Measurements from ENCODE around the gene SMIM38. TPM values are rescaled to one million over a fixed set of nuclear protein-coding genes. Genes with fewer than 3 reads are reported as not detected.

Gene SMIM38
- total and polyA plus RNA-seq, 2 of the 4 experiments (the other 2 are of a cell fraction), result under 0.01 to 0.05 TPM

DNA sequence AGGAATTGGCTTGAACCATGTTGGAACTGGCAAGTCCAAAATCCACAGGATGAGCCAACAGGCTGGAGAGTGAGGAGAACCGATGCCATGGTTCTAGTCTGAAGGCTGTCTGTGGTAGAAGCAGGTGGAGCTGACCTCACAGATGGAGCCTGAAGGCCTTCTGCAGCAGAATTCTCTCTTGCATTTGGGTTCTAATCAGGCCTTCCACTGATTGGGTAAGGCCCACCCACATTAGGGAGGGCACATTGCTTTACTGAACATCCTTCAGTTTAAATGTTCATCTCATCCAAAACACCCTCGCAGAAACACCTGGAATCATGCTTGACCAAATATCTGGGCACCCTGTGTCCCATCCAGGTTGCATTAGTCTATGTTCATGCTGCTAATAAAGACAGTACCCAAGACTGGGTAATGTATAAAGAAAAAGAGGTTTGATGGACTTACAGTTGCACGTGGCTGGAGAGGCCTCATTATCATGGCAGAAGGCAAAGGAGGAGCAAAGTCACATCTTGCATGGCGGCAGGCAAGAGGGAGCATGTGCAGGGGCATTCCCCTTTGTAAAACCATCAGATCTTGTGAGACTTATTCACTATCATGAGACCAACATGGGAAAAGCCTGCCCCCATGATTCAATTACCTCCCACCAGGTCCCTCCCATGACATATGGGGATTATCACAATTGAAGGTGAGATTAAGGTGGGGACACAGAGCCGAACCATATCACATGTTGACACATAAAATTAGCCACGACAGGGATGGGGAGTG is 15.9 kb downstream of the SMIM38 start:
- H2AK9ac ChIP-seq (replicated peaks; ENCODE audit: low read depth, low read length, poor library complexity), result peak overlapping the region; percentile 55
- no peak overlapping the region for H3K4me2 ChIP-seq (ENCODE audit: low read depth, low read length)
- H3K27me3 ChIP-seq (ENCODE audit: control insufficient read depth, insufficient read depth, low read length), result no peaks in the 10 kb centered on the region
- H2AK5ac ChIP-seq (ENCODE audit: low read depth, low read length), result 0 out of 2 replicates have a peak overlapping the region, but pooled peaks have one; percentile 86
- no peaks in the 10 kb centered on the region for H3K79me1 ChIP-seq (ENCODE audit: low read depth in 1 of 2, low read length in 2 of 2)
- peaks cover 10% of the 10 kb centered on the region for H3K9me3 ChIP-seq (ENCODE audit: control insufficient read depth, insufficient read depth, low read length)
- no peak overlapping the region for H3K56ac ChIP-seq (ENCODE audit: extremely low read depth, insufficient read depth, low read length)
- no peak overlapping the region for H3K14ac ChIP-seq (replicated peaks; ENCODE audit: low read depth, low read length)
- H3K36me3 ChIP-seq (ENCODE audit: control insufficient read depth, insufficient read depth, low read length), result no peaks in the 10 kb centered on the region
- H3K4me3 ChIP-seq (ENCODE audit: insufficient read depth, low read depth, low read length), result no peak overlapping the region
- intact Hi-C loops (cut with micrococcal nuclease), result no loop called here
- H3K23ac ChIP-seq (ENCODE audit: low read depth, low read length), result no peak overlapping the region
- no peak overlapping the region for H3K9ac ChIP-seq (ENCODE audit: low read depth, low read length)
- no peak overlapping the region for H3K18ac ChIP-seq (ENCODE audit: low read depth, low read length)
- H3K9me1 ChIP-seq (ENCODE audit: insufficient read depth, low read length), result peaks cover 17% of the 10 kb centered on the region
- no TSS peak for BruUV-seq (replicated peaks)
- H2AFZ ChIP-seq (replicated peaks; ENCODE audit: low read length, poor library complexity), result no peak overlapping the region
- DNase-seq (no peak), ATAC-seq (ENCODE audit: low read depth) (no peak)
- no peaks in the 10 kb centered on the region for H4K20me1 ChIP-seq (ENCODE audit: insufficient read depth, low read length)
- dilution Hi-C loops (cut with HindIII; ENCODE audit: low sequenced_read_pairs, unreplicated experiment), result no loop called here
- H2BK5ac ChIP-seq (ENCODE audit: low read depth, low read length, poor library complexity, severe bottlenecking), result no peak overlapping the region
- no peak overlapping the region for H3K4ac ChIP-seq (ENCODE audit: low read depth, low read length)
- H3K27ac ChIP-seq (ENCODE audit: insufficient read depth, low read length), result no peak overlapping the region
- no peak overlapping the region for H4K5ac ChIP-seq (ENCODE audit: low read depth, low read length)
- in situ Hi-C loops (cut with MboI; ENCODE audit: low sequenced_read_pairs), result no loop called here
- 100% methylated on average over 1 of the region's 6 CpGs; no CpG with 5 or more reads in 1 of the 2 experiments for WGBS, 2 experiments (ENCODE audit: extremely low coverage in 2 of 2, insufficient read length in 1 of 2)
- peaks cover 24% of the 10 kb centered on the region for H3K4me1 ChIP-seq (ENCODE audit: control insufficient read depth, insufficient read depth, low read length)
- no peak overlapping the region for H4K8ac ChIP-seq (ENCODE audit: low read depth in 2 of 2, low read length in 2 of 2)
- H2BK15ac ChIP-seq (ENCODE audit: low read depth, low read length), result peak overlapping the region; percentile 64; the same call in 1 of the 3 replicates
- TF ChIP-seq, protein P1, sequence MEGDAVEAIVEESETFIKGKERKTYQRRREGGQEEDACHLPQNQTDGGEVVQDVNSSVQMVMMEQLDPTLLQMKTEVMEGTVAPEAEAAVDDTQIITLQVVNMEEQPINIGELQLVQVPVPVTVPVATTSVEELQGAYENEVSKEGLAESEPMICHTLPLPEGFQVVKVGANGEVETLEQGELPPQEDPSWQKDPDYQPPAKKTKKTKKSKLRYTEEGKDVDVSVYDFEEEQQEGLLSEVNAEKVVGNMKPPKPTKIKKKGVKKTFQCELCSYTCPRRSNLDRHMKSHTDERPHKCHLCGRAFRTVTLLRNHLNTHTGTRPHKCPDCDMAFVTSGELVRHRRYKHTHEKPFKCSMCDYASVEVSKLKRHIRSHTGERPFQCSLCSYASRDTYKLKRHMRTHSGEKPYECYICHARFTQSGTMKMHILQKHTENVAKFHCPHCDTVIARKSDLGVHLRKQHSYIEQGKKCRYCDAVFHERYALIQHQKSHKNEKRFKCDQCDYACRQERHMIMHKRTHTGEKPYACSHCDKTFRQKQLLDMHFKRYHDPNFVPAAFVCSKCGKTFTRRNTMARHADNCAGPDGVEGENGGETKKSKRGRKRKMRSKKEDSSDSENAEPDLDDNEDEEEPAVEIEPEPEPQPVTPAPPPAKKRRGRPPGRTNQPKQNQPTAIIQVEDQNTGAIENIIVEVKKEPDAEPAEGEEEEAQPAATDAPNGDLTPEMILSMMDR (conservative IDR thresholded peaks at IDR 0.05; ENCODE audit: low read depth, low read length), result no peak
- TF ChIP-seq CHD1 (IDR thresholded peaks at IDR 0.05; ENCODE audit: low read depth, low read length), result no peak
- TF ChIP-seq RCOR1 (IDR thresholded peaks at IDR 0.05; ENCODE audit: insufficient replicate concordance, low read length), result no peak
- no peak for TF ChIP-seq FOS (IDR thresholded peaks at IDR 0.05; ENCODE audit: low read depth, low read length)
- no peak for TF ChIP-seq CEBPB (IDR thresholded peaks at IDR 0.05; ENCODE audit: low read depth, low read length)
- TF ChIP-seq, protein P2, sequence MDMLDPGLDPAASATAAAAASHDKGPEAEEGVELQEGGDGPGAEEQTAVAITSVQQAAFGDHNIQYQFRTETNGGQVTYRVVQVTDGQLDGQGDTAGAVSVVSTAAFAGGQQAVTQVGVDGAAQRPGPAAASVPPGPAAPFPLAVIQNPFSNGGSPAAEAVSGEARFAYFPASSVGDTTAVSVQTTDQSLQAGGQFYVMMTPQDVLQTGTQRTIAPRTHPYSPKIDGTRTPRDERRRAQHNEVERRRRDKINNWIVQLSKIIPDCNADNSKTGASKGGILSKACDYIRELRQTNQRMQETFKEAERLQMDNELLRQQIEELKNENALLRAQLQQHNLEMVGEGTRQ (IDR thresholded peaks at IDR 0.05; ENCODE audit: low read depth, low read length), result no peak
- no peak for TF ChIP-seq MAZ (IDR thresholded peaks at IDR 0.05; ENCODE audit: borderline replicate concordance, low read depth, low read length)
- TF ChIP-seq, protein P3, sequence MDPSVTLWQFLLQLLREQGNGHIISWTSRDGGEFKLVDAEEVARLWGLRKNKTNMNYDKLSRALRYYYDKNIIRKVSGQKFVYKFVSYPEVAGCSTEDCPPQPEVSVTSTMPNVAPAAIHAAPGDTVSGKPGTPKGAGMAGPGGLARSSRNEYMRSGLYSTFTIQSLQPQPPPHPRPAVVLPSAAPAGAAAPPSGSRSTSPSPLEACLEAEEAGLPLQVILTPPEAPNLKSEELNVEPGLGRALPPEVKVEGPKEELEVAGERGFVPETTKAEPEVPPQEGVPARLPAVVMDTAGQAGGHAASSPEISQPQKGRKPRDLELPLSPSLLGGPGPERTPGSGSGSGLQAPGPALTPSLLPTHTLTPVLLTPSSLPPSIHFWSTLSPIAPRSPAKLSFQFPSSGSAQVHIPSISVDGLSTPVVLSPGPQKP (IDR thresholded peaks at IDR 0.05; ENCODE audit: borderline replicate concordance, low read depth, low read length), result no peak
- TF ChIP-seq MAFK (IDR thresholded peaks at IDR 0.05; ENCODE audit: low read depth, low read length), result no peak
- no peak for TF ChIP-seq BHLHE40 (IDR thresholded peaks at IDR 0.05; ENCODE audit: low read depth, low read length)
- TF ChIP-seq SMC3 (IDR thresholded peaks at IDR 0.05; ENCODE audit: low read depth, low read length), result no peak
- no peak for TF ChIP-seq MXI1 (IDR thresholded peaks at IDR 0.05; ENCODE audit: borderline replicate concordance, low read depth, low read length)
- 0 out of 2 replicates have a peak overlapping the region, but pooled peaks have one; percentile 28 for H2BK20ac ChIP-seq (ENCODE audit: low read depth, low read length)
- CTCF ChIA-PET, result interaction anchor here (1.4 kb wide), 1 partner anchor 40 kb away, joined by 3 read pairs; no protein-coding TSS in a partner anchor
- POLR2A ChIA-PET (ENCODE audit: unreplicated experiment), result no interaction called here
- peak overlapping the region; percentile 27; the same call in 1 of the 2 replicates for H4K91ac ChIP-seq (ENCODE audit: insufficient read depth, low read depth, low read length)
- H2BK120ac ChIP-seq (ENCODE audit: low read depth, low read length), result peak overlapping the region; percentile 22

All from IMR-90 (cell line).